H7 (cell line): ENCODE measurements around the gene RNASE2. TPM values are rescaled to one million over a fixed set of nuclear protein-coding genes. Genes with fewer than 3 reads are reported as not detected.
"Not testable (repeated sequence)": the region's sequence is repeated elsewhere in the genome, so short reads cannot be mapped to it uniquely, and the experiment has no call there.

ENCODE experiments used
- DNase-seq: peaks from one replicate; pipeline ENCODE4 v3.0.0; 2012
- H3K27me3 ChIP-seq: 2 replicates; pipeline ENCODE4 v1.6.0; 2011; ENCODE audit warnings: mild to moderate bottlenecking, low read length; ENCODE audit not compliant: control insufficient read depth, insufficient read depth
- H3K36me3 ChIP-seq: replicated peaks from 2 replicates; pipeline ENCODE4 v1.5.1; 2011; ENCODE audit warnings: low read length; ENCODE audit not compliant: control insufficient read depth, insufficient read depth
- H3K4me3 ChIP-seq: 2 replicates; pipeline ENCODE4 v1.5.1; 2011; ENCODE audit warnings: low read depth, mild to moderate bottlenecking, control low read depth, low read length, moderate library complexity; ENCODE audit not compliant: insufficient read depth
- total RNA-seq: library from RNA; depleted of rRNA; stranded (reverse); fragments of >200 nt; shearing (Covaris generic); gene quantifications from 2 replicates; pipeline ENCODE4 v1.2.3, GENCODE V29; 2014; rRNA removed

Gene RNASE2
- total RNA-seq, result not detected in 2 replicates

DNA sequence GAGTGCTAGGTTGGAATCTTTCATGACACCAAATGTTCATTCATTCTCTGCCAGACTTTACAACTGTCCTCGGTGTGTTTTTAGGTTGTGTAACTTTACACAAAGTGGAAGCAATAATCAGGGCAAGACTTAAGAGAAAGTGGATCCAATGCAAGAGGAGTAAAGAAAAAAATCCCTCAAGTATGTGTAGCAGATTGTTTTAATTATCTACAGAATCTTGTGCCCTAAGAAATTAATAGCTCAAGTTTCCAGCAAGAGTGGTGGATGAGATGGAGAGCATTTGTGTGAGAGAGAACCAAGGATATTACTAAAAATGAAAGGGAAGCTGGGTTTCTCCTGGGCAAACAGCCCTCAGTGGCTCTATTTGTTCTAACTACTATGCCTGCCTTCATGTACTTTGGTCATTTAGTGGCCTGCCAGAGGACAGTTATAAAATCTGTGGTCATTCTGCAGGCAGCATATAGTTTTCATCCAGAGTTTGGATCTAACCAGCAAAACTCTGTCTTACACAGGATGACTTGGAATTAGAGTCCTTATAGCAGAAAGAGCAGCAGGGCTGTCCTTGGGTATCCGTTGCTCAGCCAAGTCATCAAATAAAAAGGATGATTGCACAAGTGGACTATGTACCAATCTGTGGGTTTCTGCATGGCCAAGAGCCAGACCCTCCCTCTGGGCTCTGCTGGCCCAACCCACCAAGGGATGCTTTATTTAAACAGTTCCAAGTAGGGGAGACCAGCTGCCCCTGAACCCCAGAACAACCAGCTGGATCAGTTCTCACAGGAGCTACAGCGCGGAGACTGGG, at the start of gene RNASE2:
Gene RNASE2, plus strand, starts transcription at position 752 of the 802 bp plus-strand sequence. CDS start 285 bp downstream, outside the sequence.
- H3K36me3 ChIP-seq, H3K27me3 ChIP-seq, H3K4me3 ChIP-seq, DNase-seq: not testable (repeated sequence)

DNA sequence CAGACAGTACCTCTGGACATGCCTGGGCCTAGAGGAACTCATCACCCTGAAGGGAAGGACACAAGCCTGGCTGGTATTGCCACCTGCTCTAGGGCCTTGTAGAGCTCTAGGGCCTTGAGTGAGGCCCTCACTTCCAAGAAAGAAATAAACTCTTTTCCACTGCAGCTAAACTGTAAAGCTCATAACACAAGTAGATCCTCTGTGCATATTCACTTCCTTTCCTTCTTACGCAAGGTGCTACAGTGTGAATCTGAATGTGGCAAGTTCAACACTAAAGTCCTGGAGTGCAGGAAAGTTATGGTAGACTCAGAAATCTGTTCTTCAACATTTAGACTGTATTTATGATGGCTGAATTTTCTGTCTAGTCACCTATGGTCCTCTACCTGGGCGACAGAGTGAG, 49.6 kb upstream of the RNASE2 start:
- no peak overlapping the region for H3K4me3 ChIP-seq
- DNase-seq, result no peak
- H3K27me3 ChIP-seq, result no peaks in the 10 kb centered on the region
- H3K36me3 ChIP-seq, result no peaks in the 10 kb centered on the region

GRCh38 chr14:20907214-20907613, 48.1 kb upstream of the RNASE2 start:
- Histone ChIP-seq H3K27me3 (no peaks in the 10 kb centered on the region), H3K4me3 (no peak overlapping the region), H3K36me3 (no peaks in the 10 kb centered on the region)
- no peak for DNase-seq

DNA sequence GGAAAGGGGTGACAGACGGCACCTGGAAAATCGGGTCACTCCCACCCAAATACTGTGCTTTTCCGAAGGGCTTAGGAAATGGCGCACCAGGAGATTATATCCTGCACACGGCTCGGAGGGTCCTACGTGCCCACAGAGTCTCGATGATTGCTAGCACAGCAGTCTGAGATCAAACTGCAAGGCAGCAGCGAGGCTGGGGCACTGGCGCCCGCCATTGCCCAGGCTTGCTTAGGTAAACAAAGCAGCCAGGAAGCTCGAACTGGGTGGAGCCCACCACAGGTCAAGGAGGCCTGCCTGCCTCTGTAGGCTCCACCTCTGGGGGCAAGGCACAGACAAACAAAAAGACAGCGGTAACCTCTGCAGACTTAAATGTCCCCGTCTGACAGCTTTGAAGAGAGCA, 44.5 kb upstream of the RNASE2 start:
- DNase-seq, H3K36me3 ChIP-seq, H3K4me3 ChIP-seq, H3K27me3 ChIP-seq: not testable (repeated sequence)

DNA sequence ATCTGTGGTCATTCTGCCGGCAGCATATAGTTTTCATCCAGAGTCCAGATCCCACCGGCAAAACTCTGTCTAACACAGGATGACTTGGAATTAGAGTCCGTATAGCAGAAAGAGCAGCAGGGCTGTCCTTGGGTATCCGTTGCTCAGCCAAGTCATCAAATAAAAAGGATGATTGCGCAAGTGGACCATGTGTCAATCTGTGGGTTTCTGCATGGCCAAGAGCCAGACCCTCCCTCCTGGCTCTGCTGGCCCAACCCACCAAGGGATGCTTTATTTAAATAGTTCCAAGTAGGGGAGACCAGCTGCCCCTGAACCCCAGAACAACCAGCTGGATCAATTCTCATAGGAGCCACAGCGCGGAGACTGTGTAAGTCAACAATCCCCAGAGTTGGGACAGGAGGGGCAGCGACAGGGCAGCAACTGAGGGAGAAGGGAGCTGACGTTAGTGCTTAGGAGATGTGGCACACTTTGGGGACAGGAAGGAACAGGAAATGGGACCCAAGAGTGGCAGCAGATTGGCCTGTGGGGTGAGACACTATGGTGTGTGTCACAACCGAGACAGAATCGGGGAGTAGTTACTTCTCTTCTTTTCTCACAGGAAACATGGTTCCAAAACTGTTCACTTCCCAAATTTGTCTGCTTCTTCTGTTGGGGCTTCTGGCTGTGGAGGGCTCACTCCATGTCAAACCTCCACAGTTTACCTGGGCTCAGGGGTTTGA, 36.1 kb upstream of the RNASE2 start:
- not testable (repeated sequence) for DNase-seq, H3K27me3 ChIP-seq, H3K4me3 ChIP-seq, H3K36me3 ChIP-seq

DNA sequence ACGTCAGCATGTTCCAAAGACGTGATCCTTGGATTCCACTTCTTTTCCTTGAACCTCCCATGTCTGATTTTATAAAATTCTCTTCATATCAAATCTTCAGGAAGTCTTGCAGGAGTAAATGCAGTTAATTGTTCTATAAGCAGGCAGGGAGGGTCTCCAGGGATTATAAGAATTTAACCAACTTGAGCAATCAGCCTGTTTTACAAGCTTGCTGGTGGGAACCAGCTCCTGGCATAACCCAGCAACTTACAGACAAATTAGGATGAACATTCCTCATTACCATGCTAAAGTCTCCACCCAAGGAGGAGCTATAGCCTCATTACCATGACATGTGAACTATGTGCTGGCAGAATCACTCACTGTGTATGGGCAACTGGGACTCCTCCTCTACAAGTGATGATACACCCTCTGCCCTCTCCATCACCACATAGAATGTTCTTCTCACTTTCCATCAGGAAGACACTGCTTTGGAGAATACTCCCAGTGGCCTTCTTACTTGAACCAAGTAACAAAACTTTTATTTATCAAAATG, 31.5 kb upstream of the RNASE2 start:
- H3K4me3 ChIP-seq, H3K36me3 ChIP-seq, DNase-seq, H3K27me3 ChIP-seq: not testable (repeated sequence)

GRCh38 chr14:20934148-20934762, 21.0 kb upstream of the RNASE2 start:
- H3K36me3 ChIP-seq, result no peaks in the 10 kb centered on the region
- no peak overlapping the region; the same call in 1 of the 2 replicates for H3K4me3 ChIP-seq
- peak; percentile 80 for DNase-seq
- H3K27me3 ChIP-seq, result no peaks in the 10 kb centered on the region

- no peak for DNase-seq
- no peaks in the 10 kb centered on the region for H3K36me3 ChIP-seq
- no peaks in the 10 kb centered on the region for H3K27me3 ChIP-seq
- no peak overlapping the region for H3K4me3 ChIP-seq
Measured at GRCh38 chr14:20935303-20935984, 19.8 kb upstream of the RNASE2 start.

DNA sequence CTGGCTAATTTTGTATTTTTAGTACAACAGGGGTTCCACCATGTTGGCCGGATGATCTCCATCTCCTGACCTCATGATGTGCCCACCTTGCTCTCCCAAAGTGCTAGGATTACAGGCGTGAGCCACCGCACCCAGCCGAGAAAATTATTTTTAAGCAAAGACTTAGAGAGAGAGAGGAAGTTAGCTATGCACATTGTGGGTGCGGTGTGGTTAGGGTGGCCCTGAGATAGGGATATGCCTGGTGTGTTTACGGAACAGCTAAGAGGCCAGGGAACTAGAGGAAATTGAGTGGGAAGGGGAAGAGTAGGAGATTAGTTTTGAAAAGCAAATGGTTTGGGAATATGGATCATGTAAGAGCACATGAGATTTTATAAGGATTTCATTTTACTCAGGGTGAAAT, 10.1 kb upstream of the RNASE2 start:
- DNase-seq, H3K4me3 ChIP-seq, H3K36me3 ChIP-seq, H3K27me3 ChIP-seq: not testable (repeated sequence)

DNA sequence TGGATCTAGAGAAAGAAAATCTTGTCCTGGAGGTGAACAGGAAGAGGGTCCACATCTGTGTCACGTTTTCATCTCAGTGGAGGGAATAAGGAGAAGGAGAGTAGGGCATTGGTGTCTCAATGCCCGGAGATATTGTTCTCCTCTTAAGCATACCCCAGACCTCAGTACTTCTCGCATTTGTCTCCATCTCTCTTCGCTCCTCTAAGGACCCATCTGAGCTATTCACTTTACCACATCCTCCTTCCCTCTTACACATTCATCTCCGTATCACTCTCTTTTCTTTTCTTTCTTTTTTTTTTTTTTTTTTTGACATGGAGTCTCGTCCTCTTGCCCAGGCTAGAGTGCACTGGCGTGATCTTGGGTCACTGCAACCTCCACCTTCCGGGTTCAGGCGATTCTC, 8.6 kb upstream of the RNASE2 start:
- not testable (repeated sequence) for DNase-seq, H3K4me3 ChIP-seq, H3K36me3 ChIP-seq, H3K27me3 ChIP-seq

- not testable (repeated sequence) for DNase-seq
Measured at GRCh38 chr14:20955538-20955873, 219 bp downstream of the RNASE2 start.

GRCh38 chr14:20956376-20956976, 1.2 kb downstream of the RNASE2 start:
- Histone ChIP-seq H3K27me3 (no peaks in the 10 kb centered on the region), H3K4me3 (no peak overlapping the region), H3K36me3 (no peaks in the 10 kb centered on the region)
- no peak for DNase-seq

More at GRCh38 chr14:20955538-20955873, 219 bp downstream of the RNASE2 start:
- not testable (repeated sequence) for H3K36me3 ChIP-seq, H3K4me3 ChIP-seq, H3K27me3 ChIP-seq

DNA sequence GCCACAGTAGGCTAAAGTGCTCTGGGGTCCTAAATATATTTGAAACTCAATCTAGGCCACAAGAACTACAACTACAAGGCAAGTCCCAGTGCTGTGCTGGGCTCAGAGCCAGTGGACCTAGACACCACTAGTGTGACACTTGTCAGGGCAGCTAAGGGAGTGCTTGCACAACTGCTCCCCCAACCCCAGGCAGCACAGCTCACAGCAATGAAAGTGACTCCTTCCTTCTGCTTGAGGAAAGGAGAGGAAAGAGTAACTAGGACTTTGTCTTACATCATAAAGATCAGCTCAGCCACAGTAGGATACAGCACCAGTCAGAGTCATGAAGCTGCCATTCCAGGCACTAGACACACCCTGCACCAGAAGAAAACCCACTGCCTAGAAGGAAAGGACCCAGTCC, 3.7 kb downstream of the RNASE2 start:
- H3K4me3 ChIP-seq, H3K27me3 ChIP-seq, H3K36me3 ChIP-seq, DNase-seq: not testable (repeated sequence)

GRCh38 chr14:20969336-20969735, 14.0 kb downstream of the RNASE2 start:
- Histone ChIP-seq H3K36me3 (no peaks in the 10 kb centered on the region), H3K4me3 (no peak overlapping the region), H3K27me3 (peaks cover 5% of the 10 kb centered on the region)
- DNase-seq, result no peak
